ENCODE measurements around the gene CTPS2.

DNA sequence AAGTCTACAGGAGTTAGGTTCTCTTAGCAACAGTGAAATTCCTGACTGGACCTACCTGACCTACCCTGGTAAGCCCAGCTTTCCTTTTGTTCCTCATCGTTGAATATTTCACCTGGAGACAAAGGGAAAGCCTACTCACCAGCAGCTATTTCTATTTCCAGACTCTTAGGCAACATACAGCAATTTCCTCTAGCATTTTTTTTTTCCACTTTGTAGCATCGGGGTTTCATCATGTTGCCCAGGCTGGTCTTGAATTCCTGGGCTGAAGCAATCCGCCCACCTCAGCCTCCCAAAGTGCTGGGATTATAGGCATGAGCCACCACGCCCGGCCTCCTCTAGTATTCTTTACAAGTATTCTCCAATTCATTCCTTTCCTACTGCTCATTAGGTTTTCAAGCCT, 69.3 kb downstream of the CTPS2 start:
- TF ChIP-seq, protein P1, sequence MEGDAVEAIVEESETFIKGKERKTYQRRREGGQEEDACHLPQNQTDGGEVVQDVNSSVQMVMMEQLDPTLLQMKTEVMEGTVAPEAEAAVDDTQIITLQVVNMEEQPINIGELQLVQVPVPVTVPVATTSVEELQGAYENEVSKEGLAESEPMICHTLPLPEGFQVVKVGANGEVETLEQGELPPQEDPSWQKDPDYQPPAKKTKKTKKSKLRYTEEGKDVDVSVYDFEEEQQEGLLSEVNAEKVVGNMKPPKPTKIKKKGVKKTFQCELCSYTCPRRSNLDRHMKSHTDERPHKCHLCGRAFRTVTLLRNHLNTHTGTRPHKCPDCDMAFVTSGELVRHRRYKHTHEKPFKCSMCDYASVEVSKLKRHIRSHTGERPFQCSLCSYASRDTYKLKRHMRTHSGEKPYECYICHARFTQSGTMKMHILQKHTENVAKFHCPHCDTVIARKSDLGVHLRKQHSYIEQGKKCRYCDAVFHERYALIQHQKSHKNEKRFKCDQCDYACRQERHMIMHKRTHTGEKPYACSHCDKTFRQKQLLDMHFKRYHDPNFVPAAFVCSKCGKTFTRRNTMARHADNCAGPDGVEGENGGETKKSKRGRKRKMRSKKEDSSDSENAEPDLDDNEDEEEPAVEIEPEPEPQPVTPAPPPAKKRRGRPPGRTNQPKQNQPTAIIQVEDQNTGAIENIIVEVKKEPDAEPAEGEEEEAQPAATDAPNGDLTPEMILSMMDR (IDR thresholded peaks at IDR 0.05; ENCODE audit: low read depth, low read length): no peak
- TF ChIP-seq POLR2A (IDR thresholded peaks at IDR 0.05; ENCODE audit: extremely low read depth, insufficient read length) (no peak), MYC (IDR thresholded peaks at IDR 0.05; ENCODE audit: low read depth, low read length) (no peak)
- TF ChIP-seq, protein P2, sequence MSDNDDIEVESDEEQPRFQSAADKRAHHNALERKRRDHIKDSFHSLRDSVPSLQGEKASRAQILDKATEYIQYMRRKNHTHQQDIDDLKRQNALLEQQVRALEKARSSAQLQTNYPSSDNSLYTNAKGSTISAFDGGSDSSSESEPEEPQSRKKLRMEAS (IDR thresholded peaks at IDR 0.05; ENCODE audit: low read depth, low read length): no peak
